Hepatocyte (in vitro differentiated cells): ENCODE measurements around the gene TFB2M.

ENCODE experiments used
- CTCF ChIP-seq: fragments of 200-600 bp; sonication (generic); IDR thresholded peaks from 2 replicates; pipeline ENCODE4 v1.5.1; 2016; ENCODE audit warnings: antibody characterized with exemption, mild to moderate bottlenecking; ENCODE audit not compliant: poor library complexity
- EZH2 ChIP-seq: fragments of 200-600 bp; sonication (generic); IDR thresholded peaks from 2 replicates; pipeline ENCODE4 v1.6.1; 2016; ENCODE audit warnings: antibody characterized with exemption, mild to moderate bottlenecking, borderline replicate concordance
- EZH2phosphoT487 ChIP-seq: fragments of 200-600 bp; sonication (generic); IDR thresholded peaks from one replicate; pipeline ENCODE4 v1.6.1; 2018; ENCODE audit warnings: antibody characterized with exemption, mild to moderate bottlenecking, low read depth, moderate library complexity; ENCODE audit not compliant: unreplicated experiment, severe bottlenecking

GRCh38 chr1:246599315-246599714 is 33.3 kb upstream of the TFB2M start:
- TF ChIP-seq CTCF (no peak), EZH2 (no peak), EZH2phosphoT487 (no peak)
